G401.6 (cell line): ENCODE data around the gene SLC25A14.
A peak's percentile ranks its signal among the peaks of the same experiment; 100 is the strongest.

Experiments
- FAIRE-seq: peaks from 2 replicates; lab custom pipeline; 2012; peaks lifted over from hg19 to GRCh38; lab: Jason Lieb, UNC

Gene SLC25A14

GRCh38 chrX:130385520-130385919, 45.8 kb downstream of the SLC25A14 start, which contains the start of gene GPR119:
Gene GPR119 (minus strand): TSS chrX:130385674. CDS start chrX:130385447, 227 bp downstream.
- no peak for FAIRE-seq

- FAIRE-seq = no peak
Measured at GRCh38 chrX:130386408-130386808, 46.7 kb downstream of the SLC25A14 start.

DNA sequence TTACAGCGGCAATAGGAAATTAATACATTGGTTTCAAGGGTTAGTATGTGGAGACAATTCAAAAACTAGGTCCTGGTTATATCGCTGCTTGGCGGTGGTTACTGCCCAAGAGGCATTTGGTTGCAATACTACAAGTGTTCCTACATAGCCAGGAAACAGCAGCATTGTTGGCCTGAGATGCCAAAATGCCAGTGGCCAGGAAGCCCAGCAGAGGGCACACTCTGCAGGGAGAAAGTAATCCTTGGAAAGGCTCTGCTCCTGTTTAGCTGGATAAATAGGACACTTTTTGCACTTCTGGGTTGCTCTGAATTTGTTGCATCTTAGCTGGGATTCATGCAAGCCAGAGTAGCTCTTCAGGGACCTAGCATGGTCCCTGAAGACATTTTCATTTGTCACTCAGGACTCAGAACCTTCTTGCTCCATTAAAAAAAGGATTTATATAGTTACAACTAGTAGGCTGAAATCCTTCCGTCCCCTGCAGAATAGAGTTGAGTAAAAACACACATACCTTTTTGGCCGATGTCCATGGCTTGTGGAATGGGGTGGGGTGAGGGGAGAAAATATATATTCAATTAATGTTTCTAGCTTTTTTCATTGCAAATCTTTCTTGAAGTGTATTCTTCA, 53.8 kb downstream of the SLC25A14 start:
- FAIRE-seq = no peak

DNA sequence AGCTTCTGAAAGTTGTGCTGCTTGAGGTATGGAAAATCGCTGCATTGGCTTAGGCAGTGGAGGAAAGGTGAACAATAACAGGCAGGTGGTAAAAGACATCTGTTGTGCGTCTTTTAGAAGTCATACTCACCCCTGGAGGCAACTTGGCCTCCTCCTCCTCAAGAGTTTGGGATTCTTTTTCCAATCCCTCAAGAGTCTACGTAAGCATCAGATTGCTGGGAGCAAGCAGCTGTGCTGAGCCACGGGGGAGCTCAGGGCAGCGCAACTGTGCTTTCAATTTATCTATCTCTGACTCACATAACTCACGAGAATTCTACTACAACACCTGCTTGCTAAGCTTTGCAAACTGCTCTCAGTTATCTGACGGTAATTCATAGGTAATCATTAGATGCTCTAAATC, 55.6 kb downstream of the SLC25A14 start:
- no peak for FAIRE-seq

- peak; percentile 81 for FAIRE-seq
Measured at GRCh38 chrX:130401415-130402207, 61.9 kb downstream of the SLC25A14 start, which contains the start of gene RBMX2. Gene RBMX2 (plus strand): TSS chrX:130401987. CDS start chrX:130402033, 46 bp downstream.

DNA sequence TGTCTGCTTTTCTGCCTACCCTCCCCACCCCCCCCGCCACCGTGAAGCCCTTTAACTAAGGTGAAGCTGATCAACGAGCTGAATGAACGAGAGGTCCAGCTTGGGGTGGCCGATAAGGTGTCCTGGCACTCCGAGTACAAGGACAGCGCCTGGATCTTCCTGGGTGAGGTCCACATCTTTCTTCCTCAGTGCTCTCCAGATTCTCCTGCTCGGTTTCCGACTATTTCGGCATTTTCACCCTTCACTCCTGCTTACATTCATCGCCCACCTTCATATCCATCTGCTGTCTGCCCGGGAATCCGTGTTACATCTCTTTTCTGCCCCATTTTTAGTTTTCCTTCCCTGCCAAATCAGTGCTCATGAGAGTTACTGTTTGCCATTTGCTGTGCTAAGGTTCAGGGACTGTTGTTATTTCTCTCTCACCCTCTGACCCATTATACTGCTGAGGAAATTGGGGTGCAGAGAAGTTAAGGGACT, 62.5 kb downstream of the SLC25A14 start:
- FAIRE-seq = no peak

- no peak for FAIRE-seq
Measured at GRCh38 chrX:130413415-130413814, 73.7 kb downstream of the SLC25A14 start.

DNA sequence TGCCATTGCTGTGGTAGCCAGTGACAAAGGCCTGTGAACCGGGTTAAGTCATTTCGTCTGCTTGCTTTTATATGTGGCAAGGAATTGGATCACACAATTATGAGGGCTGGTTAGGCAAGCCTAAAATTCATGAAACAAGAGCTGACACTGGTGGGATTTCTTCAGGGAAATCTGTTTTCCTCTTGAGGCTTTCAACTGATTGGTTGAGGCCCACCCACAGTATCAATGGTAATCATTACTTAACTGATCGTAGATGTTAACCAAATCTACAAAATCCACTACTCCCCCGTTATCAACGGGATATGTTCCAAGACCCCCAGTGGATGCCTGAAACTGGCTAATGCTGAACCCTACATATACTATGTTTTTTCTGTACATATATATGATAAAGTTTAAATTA, 75.1 kb downstream of the SLC25A14 start:
- FAIRE-seq = no peak

- no peak for FAIRE-seq
Measured at GRCh38 chrX:130415201-130415600, 75.5 kb downstream of the SLC25A14 start.

DNA sequence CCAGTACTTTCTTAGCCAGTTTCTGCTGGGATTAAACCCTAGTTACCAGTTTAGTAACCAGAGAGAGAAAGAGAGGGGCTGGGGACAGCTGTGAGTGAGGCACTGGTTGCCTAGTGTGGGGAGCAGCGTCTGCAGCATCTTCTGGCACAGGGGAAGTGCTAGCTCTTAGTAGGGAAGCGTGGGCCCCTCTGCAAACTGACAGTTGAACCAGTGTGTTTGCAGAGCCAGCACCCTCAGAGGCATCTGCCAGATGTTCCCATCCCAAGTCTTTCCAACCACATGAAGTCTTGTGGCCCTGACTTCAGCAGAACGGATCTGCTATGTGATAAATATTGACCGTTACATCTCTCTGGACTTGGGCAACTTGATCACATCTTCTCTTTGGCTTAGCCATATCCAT, 77.1 kb downstream of the SLC25A14 start:
- no peak for FAIRE-seq

DNA sequence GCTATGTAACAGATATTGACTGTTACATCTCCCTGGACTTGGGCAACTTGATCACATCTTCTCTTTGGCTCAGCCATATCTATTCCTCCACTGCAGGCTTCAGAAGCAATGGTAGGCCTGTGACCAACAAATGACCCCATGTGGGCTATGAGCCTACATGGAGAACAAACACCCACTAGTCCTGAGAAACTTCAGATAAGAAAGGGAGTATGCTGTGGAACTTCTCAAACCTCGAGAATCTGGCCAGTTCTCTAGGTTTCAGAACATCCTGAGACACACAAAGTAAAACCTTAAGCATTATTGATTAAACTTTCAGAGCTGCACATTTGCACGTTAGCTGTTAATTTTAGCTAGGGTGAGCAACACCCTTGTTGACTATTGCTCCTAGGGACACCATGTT, 78.3 kb downstream of the SLC25A14 start:
- no peak for FAIRE-seq

- FAIRE-seq = no peak
Measured at GRCh38 chrX:130418740-130419139, 79.0 kb downstream of the SLC25A14 start.

- FAIRE-seq = no peak
Measured at GRCh38 chrX:130419263-130419662, 79.5 kb downstream of the SLC25A14 start.
